Neural cell (in vitro differentiated cells): ENCODE data around the gene OVAAL. TPM values are rescaled to one million over a fixed set of nuclear protein-coding genes. Genes with fewer than 3 reads are reported as not detected.

Experiments
- H2AFZ ChIP-seq: fragments of 200-600, 300-800 bp; sonication (generic), shearing (Covaris generic); 2 replicates; pipeline ENCODE4 v1.6.0; 2014; ENCODE audit warnings: low read depth, mild to moderate bottlenecking, antibody characterized with exemption, low read length, moderate library complexity
- H3F3A ChIP-seq: fragments of 200-600 bp; shearing (Covaris generic); 2 replicates; pipeline ENCODE4 v1.6.1; 2016; ENCODE audit warnings: mild to moderate bottlenecking, moderate library complexity, mixed read lengths, antibody characterized with exemption, low read length; ENCODE audit not compliant: insufficient read depth, poor library complexity, severe bottlenecking
- H3K27ac ChIP-seq: fragments of 200-600, 300-800 bp; sonication (generic), shearing (Covaris generic); 2 replicates; pipeline ENCODE4 v1.5.1; 2014; ENCODE audit warnings: mild to moderate bottlenecking, low read length, moderate library complexity
- H3K27me3 ChIP-seq: fragments of 300-800, 200-600 bp; sonication (generic), shearing (Covaris generic); 2 replicates; pipeline ENCODE4 v1.6.0; 2014; ENCODE audit warnings: mild to moderate bottlenecking, low read depth, low read length, moderate library complexity; ENCODE audit not compliant: insufficient read depth
- H3K36me3 ChIP-seq: fragments of 300-800, 200-600 bp; sonication (generic), shearing (Covaris generic); 2 replicates; pipeline ENCODE4 v1.5.1; 2014; ENCODE audit warnings: mild to moderate bottlenecking, antibody characterized with exemption, low read length, moderate library complexity; ENCODE audit not compliant: insufficient read depth
- H3K4me2 ChIP-seq: fragments of 300-800, 200-600 bp; sonication (generic), shearing (Covaris generic); 2 replicates; pipeline ENCODE4 v1.6.0; 2014; ENCODE audit warnings: mild to moderate bottlenecking, low read length
- H3K4me3 ChIP-seq: fragments of 300-800, 200-600 bp; sonication (generic), shearing (Covaris generic); 2 replicates; pipeline ENCODE4 v1.5.1; 2014; ENCODE audit warnings: mild to moderate bottlenecking, low read length, moderate library complexity
- H3K79me2 ChIP-seq: fragments of 200-600 bp; shearing (Covaris generic); replicated peaks from 2 replicates; pipeline ENCODE4 v1.6.0; 2014; ENCODE audit warnings: mild to moderate bottlenecking, low read length, moderate library complexity; ENCODE audit not compliant: insufficient read depth
- H3K9ac ChIP-seq: fragments of 300-800, 200-600 bp; sonication (generic), shearing (Covaris generic); 2 replicates; pipeline ENCODE4 v1.6.1; 2016; ENCODE audit warnings: mild to moderate bottlenecking, low read length, mixed read lengths
- H3K9me2 ChIP-seq: fragments of 200-600 bp; shearing (Covaris generic); 2 replicates; pipeline ENCODE4 v1.6.1; 2016; ENCODE audit warnings: mild to moderate bottlenecking, low read length, mixed read lengths; ENCODE audit not compliant: insufficient read depth
- H3K9me3 ChIP-seq: fragments of 200-600, 300-800 bp; sonication (generic), shearing (Covaris generic); 2 replicates; pipeline ENCODE4 v1.6.1; 2016; ENCODE audit warnings: mild to moderate bottlenecking, mixed run types, low read length, moderate library complexity, mixed read lengths
- H4K20me1 ChIP-seq: fragments of 200-600 bp; shearing (Covaris generic); 2 replicates; pipeline ENCODE4 v1.6.1; 2016; ENCODE audit warnings: mild to moderate bottlenecking, mixed run types; ENCODE audit not compliant: insufficient read depth
- EZH2 ChIP-seq: fragments of 200-600, 300-800 bp; shearing (Covaris generic), sonication (generic); IDR thresholded peaks from 2 replicates; pipeline ENCODE4 v1.6.1; 2014; ENCODE audit warnings: antibody characterized with exemption, low read length, borderline replicate concordance, mild to moderate bottlenecking; ENCODE audit not compliant: insufficient read depth, poor library complexity, severe bottlenecking
- MXI1 ChIP-seq: fragments of 450-650 bp; conservative IDR thresholded peaks from 2 replicates; pipeline ENCODE4 v1.6.1; 2014; ENCODE audit warnings: antibody characterized with exemption, mild to moderate bottlenecking; ENCODE audit not compliant: poor library complexity, severe bottlenecking
- POLR2AphosphoS5 ChIP-seq: IDR thresholded peaks from 2 replicates; pipeline ENCODE4 v1.6.1; 2012
- SMC3 ChIP-seq: fragments of 450-650 bp; conservative IDR thresholded peaks from 2 replicates; pipeline ENCODE4 v1.6.1; 2014; ENCODE audit warnings: antibody characterized with exemption, mild to moderate bottlenecking, moderate library complexity; ENCODE audit not compliant: poor library complexity
- polyA plus RNA-seq: library from polyadenylated mRNA; depleted of rRNA; stranded (reverse); fragments of >200 nt; gene quantifications from 2 replicates; pipeline ENCODE4 v1.2.3, GENCODE V29; 2014
- TF ChIP-seq, protein P1 (sequence below): IDR thresholded peaks from 2 replicates; pipeline ENCODE4 v1.6.1; 2012; ENCODE audit warnings: borderline replicate concordance

OVAAL gene
- polyA plus RNA-seq, 1 donor from 2014 or later = not detected

DNA sequence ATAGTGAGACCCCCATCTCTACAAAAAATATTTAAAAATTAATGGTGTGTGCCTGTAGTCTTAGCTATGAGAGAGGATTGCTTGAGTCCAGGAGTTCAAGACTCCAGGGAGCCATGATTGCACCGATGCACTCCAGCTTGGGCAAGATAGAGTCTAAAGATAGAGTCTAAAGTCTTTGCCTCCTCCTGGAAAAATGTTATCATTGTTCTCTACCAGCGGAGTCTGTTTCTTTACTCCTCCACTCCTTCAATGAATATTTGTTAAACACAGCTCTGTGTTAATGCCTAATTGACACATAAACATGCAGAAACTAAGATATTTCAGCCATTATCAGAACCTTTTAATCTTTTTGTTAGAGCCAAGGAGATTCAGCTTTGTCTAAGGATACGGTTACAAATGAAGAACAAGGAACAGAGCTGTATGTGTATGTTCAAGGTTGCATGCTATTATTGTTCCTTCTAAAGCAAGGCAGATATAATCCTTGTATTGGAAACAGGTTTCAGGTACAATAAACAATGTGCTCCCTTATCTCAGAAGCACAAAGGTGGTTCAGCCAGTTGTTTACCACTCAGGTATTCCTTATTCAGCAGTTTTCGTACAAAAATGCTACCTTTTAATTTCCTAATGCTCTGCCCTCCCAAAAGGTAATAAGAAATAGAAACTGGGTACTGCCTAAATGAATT, 15.4 kb downstream of the OVAAL start:
- no peaks in the 10 kb centered on the region for H4K20me1 ChIP-seq
- no peaks in the 10 kb centered on the region for H3K36me3 ChIP-seq
- no peak for TF ChIP-seq SMC3
- H3K27me3 ChIP-seq = no peaks in the 10 kb centered on the region
- no peak overlapping the region for H3K27ac ChIP-seq
- no peak overlapping the region for H3K4me3 ChIP-seq
- H3K79me2 ChIP-seq = no peaks in the 10 kb centered on the region
- H3K4me2 ChIP-seq = no peak overlapping the region
- no peaks in the 10 kb centered on the region for H3K9me2 ChIP-seq
- H3F3A ChIP-seq = no peaks in the 10 kb centered on the region
- no peak overlapping the region for H2AFZ ChIP-seq
- no peak overlapping the region for H3K9ac ChIP-seq
- no peaks in the 10 kb centered on the region for H3K9me3 ChIP-seq

DNA sequence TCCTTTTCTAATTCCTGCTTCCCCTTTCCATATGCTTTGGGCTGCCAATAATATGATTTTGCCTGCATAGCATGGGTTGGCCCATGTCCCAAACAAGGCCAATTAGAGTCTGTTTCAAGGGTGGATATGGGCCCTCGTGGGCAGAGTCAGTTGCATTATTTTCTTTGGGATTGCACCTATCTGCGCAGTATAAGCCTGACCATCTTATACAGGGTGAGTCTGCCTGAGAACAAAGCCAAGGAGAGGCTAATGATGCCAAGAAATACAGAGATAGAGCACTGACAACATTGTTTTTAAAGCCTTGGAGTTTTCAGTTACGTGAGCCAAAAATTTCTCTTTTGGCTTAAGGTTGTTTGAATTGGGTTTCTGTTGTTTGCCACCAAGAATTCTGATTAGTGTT, 18.6 kb downstream of the OVAAL start:
- Histone ChIP-seq H3K9me3 (no peaks in the 10 kb centered on the region), H3K9ac (no peak overlapping the region), H4K20me1 (no peaks in the 10 kb centered on the region), H3K27ac (no peak overlapping the region), H3K4me2 (no peak overlapping the region), H3K27me3 (no peaks in the 10 kb centered on the region), H2AFZ (no peak overlapping the region), H3K79me2 (no peaks in the 10 kb centered on the region), H3K36me3 (no peaks in the 10 kb centered on the region), H3K4me3 (no peak overlapping the region), H3K9me2 (no peaks in the 10 kb centered on the region), H3F3A (no peaks in the 10 kb centered on the region)
- no peak for TF ChIP-seq EZH2
- no peak for TF ChIP-seq MXI1
- no peak for TF ChIP-seq SMC3

DNA sequence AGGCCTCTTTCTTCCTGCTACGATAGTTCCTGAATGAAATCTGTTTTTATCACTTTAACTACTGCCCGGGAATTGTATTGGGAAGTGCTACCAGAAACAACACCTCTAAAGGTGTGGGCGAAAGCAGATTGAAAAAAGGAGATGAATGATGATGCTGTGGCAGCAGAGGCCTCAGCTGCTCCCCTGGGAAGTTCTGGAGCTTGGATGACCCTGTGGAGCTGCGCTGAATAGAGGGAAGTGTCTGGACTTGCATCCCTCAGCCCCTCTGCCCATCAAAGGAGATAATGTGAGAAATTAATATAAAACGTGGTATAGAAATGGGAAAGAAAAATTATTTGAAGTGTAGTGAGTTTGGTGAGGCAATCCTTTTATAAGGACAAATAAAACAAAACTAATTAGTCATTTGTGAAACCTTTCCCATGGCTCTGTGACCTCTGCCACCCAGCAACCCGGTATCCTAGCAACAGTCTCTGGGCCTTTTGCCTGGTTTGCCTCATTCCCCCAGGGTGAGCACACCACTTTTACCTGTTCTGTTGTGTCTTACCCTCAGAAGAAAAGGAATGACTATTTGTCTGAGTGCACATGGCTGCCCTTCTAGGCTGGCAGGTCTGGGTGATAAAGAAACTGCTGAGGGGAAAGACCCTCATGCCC, 21.3 kb downstream of the OVAAL start:
- Histone ChIP-seq H3K9me3 (no peaks in the 10 kb centered on the region), H3K4me3 (no peak overlapping the region), H4K20me1 (no peaks in the 10 kb centered on the region), H3K9me2 (no peaks in the 10 kb centered on the region), H3K4me2 (no peak overlapping the region), H2AFZ (no peak overlapping the region), H3K27ac (peak overlapping the region; percentile 16), H3K27me3 (no peaks in the 10 kb centered on the region), H3K9ac (no peak overlapping the region), H3K36me3 (no peaks in the 10 kb centered on the region), H3F3A (no peaks in the 10 kb centered on the region), H3K79me2 (no peaks in the 10 kb centered on the region)
- no peak for TF ChIP-seq POLR2AphosphoS5
- TF ChIP-seq, protein P1, sequence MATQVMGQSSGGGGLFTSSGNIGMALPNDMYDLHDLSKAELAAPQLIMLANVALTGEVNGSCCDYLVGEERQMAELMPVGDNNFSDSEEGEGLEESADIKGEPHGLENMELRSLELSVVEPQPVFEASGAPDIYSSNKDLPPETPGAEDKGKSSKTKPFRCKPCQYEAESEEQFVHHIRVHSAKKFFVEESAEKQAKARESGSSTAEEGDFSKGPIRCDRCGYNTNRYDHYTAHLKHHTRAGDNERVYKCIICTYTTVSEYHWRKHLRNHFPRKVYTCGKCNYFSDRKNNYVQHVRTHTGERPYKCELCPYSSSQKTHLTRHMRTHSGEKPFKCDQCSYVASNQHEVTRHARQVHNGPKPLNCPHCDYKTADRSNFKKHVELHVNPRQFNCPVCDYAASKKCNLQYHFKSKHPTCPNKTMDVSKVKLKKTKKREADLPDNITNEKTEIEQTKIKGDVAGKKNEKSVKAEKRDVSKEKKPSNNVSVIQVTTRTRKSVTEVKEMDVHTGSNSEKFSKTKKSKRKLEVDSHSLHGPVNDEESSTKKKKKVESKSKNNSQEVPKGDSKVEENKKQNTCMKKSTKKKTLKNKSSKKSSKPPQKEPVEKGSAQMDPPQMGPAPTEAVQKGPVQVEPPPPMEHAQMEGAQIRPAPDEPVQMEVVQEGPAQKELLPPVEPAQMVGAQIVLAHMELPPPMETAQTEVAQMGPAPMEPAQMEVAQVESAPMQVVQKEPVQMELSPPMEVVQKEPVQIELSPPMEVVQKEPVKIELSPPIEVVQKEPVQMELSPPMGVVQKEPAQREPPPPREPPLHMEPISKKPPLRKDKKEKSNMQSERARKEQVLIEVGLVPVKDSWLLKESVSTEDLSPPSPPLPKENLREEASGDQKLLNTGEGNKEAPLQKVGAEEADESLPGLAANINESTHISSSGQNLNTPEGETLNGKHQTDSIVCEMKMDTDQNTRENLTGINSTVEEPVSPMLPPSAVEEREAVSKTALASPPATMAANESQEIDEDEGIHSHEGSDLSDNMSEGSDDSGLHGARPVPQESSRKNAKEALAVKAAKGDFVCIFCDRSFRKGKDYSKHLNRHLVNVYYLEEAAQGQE = peak; percentile 60
